Measurements from ENCODE around the gene NUF2. TPM values are rescaled to one million over a fixed set of nuclear protein-coding genes. Genes with fewer than 3 reads are reported as not detected.
"Not testable (repeated sequence)": the region's sequence is repeated elsewhere in the genome, so short reads cannot be mapped to it uniquely, and the experiment has no call there.

The NUF2 gene
- total and polyA plus RNA-seq, 2 donors (not counting 1 experiment from before 2014, with no cell fraction given), result 0.94 to 1.3 TPM

GRCh38 chr1:163290025-163290640, 31.6 kb upstream of the NUF2 start:
- Histone ChIP-seq H3K9me3 (ENCODE audit: control extremely low read depth in 1 of 3, control insufficient read depth in 2 of 3, insufficient read depth in 1 of 3, low read length in 2 of 3) (peaks cover 0 to 7% (median 0%) of the 10 kb centered on the region in 3 donors), H3K27ac (ENCODE audit: low read length in 2 of 2) (no peak overlapping the region), H3K79me2 (ENCODE audit: control insufficient read depth, insufficient read depth, low read length) (no peaks in the 10 kb centered on the region), H3K4me1 (ENCODE audit: control insufficient read depth in 2 of 2, insufficient read depth in 2 of 2, low read length in 2 of 2) (no peaks in the 10 kb centered on the region), H4K20me1 (ENCODE audit: control insufficient read depth, insufficient read depth, low read length, poor library complexity, severe bottlenecking) (no peaks in the 10 kb centered on the region), H3K36me3 (replicated peaks in 1 of 2; ENCODE audit: control extremely low read depth in 1 of 2, control insufficient read depth in 1 of 2, extremely low read depth in 1 of 2, insufficient read depth in 2 of 2, low read length in 1 of 2) (no peaks in the 10 kb centered on the region), H3K9ac (ENCODE audit: low read length) (no peak overlapping the region), H3K4me2 (replicated peaks; ENCODE audit: low read depth, low read length, poor library complexity, severe bottlenecking) (no peak overlapping the region), H3K27me3 (replicated peaks in 1 of 4; ENCODE audit: control extremely low read depth in 1 of 4, control insufficient read depth in 3 of 4, insufficient read depth in 4 of 4, low read length in 3 of 4) (no peaks in the 10 kb centered on the region), H3K4me3 (ENCODE audit: control extremely low read depth in 1 of 5, extremely low read depth in 1 of 5, insufficient read depth in 1 of 5, low read depth in 2 of 5, low read length in 4 of 5) (no peak overlapping the region), H2AFZ (ENCODE audit: insufficient read depth, low read depth, low read length, poor library complexity, severe bottlenecking) (no peak overlapping the region)
- ChIA-PET POLR2A (no interaction called here), CTCF (no interaction called here)
- no peak for DNase-seq
- Mint-ChIP-seq H3K27ac (no peak overlapping the region), H3K4me1 (no peaks in the 10 kb centered on the region), H3K4me3 (no peak overlapping the region), H3K9me3 (ENCODE audit: insufficient read depth) (no peaks in the 10 kb centered on the region), H3K27me3 (no peaks in the 10 kb centered on the region)
- no peak for TF ChIP-seq CTCF (IDR thresholded peaks at IDR 0.05)
- TF ChIP-seq EZH2 (IDR thresholded peaks at IDR 0.05; ENCODE audit: borderline replicate concordance, insufficient read depth, low read depth, low read length, poor library complexity, severe bottlenecking), result no peak
- ATAC-seq (ENCODE audit: low read depth), result no peak
- 99% methylated on average over 5 of the region's 6 CpGs for WGBS (ENCODE audit: insufficient coverage)
- intact Hi-C loops (cut with micrococcal nuclease), result no loop called here

GRCh38 chr1:163291461-163291860, 30.3 kb upstream of the NUF2 start:
- Mint-ChIP-seq H3K27ac (no peak overlapping the region), H3K4me3 (no peak overlapping the region), H3K27me3 (no peaks in the 10 kb centered on the region), H3K9me3 (ENCODE audit: insufficient read depth) (no peaks in the 10 kb centered on the region), H3K4me1 (no peaks in the 10 kb centered on the region)
- CTCF ChIA-PET, result no interaction called here
- H3K4me3 ChIP-seq (ENCODE audit: control extremely low read depth in 1 of 5, extremely low read depth in 1 of 5, insufficient read depth in 1 of 5, low read depth in 2 of 5, low read length in 4 of 5), result no peak overlapping the region
- H3K9ac ChIP-seq (ENCODE audit: low read length), result no peak overlapping the region
- H2AFZ ChIP-seq (ENCODE audit: insufficient read depth, low read depth, low read length, poor library complexity, severe bottlenecking), result no peak overlapping the region
- no peaks in the 10 kb centered on the region for H3K27me3 ChIP-seq (replicated peaks in 1 of 4; ENCODE audit: control extremely low read depth in 1 of 4, control insufficient read depth in 3 of 4, insufficient read depth in 4 of 4, low read length in 3 of 4)
- H3K79me2 ChIP-seq (ENCODE audit: control insufficient read depth, insufficient read depth, low read length), result no peaks in the 10 kb centered on the region
- H3K9me3 ChIP-seq (ENCODE audit: control extremely low read depth in 1 of 3, control insufficient read depth in 2 of 3, insufficient read depth in 1 of 3, low read length in 2 of 3), result peaks cover 0 to 7% (median 0%) of the 10 kb centered on the region in 3 donors
- H3K27ac ChIP-seq (ENCODE audit: low read length in 2 of 2), result no peak overlapping the region
- ATAC-seq (ENCODE audit: low read depth) (no peak), DNase-seq (no peak)
- TF ChIP-seq EZH2 (IDR thresholded peaks at IDR 0.05; ENCODE audit: borderline replicate concordance, insufficient read depth, low read depth, low read length, poor library complexity, severe bottlenecking) (no peak), CTCF (IDR thresholded peaks at IDR 0.05) (no peak)
- no peaks in the 10 kb centered on the region for H3K4me1 ChIP-seq (ENCODE audit: control insufficient read depth in 2 of 2, insufficient read depth in 2 of 2, low read length in 2 of 2)
- no peaks in the 10 kb centered on the region for H4K20me1 ChIP-seq (ENCODE audit: control insufficient read depth, insufficient read depth, low read length, poor library complexity, severe bottlenecking)
- H3K36me3 ChIP-seq (replicated peaks in 1 of 2; ENCODE audit: control extremely low read depth in 1 of 2, control insufficient read depth in 1 of 2, extremely low read depth in 1 of 2, insufficient read depth in 2 of 2, low read length in 1 of 2), result no peaks in the 10 kb centered on the region
- H3K4me2 ChIP-seq (replicated peaks; ENCODE audit: low read depth, low read length, poor library complexity, severe bottlenecking), result no peak overlapping the region
- 100% methylated on average over 1 of the region's 3 CpGs for WGBS (ENCODE audit: insufficient coverage)
- POLR2A ChIA-PET, result no interaction called here
- intact Hi-C loops (cut with micrococcal nuclease), result no loop called here

GRCh38 chr1:163292153-163292552, 29.6 kb upstream of the NUF2 start:
- H3K4me3 Mint-ChIP-seq, H3K27ac Mint-ChIP-seq, POLR2A ChIA-PET: not testable (repeated sequence)

More at GRCh38 chr1:163292153-163292552, 29.6 kb upstream of the NUF2 start:
- H3K9me3 ChIP-seq (ENCODE audit: control extremely low read depth in 1 of 3, control insufficient read depth in 2 of 3, insufficient read depth in 1 of 3, low read length in 2 of 3); H4K20me1 ChIP-seq (ENCODE audit: control insufficient read depth, insufficient read depth, low read length, poor library complexity, severe bottlenecking); H3K4me2 ChIP-seq (replicated peaks; ENCODE audit: low read depth, low read length, poor library complexity, severe bottlenecking); H3K4me3 ChIP-seq (ENCODE audit: control extremely low read depth in 1 of 5, extremely low read depth in 1 of 5, insufficient read depth in 1 of 5, low read depth in 2 of 5, low read length in 4 of 5); H2AFZ ChIP-seq (ENCODE audit: insufficient read depth, low read depth, low read length, poor library complexity, severe bottlenecking); H3K27me3 ChIP-seq (replicated peaks in 1 of 4; ENCODE audit: control extremely low read depth in 1 of 4, control insufficient read depth in 3 of 4, insufficient read depth in 4 of 4, low read length in 3 of 4); H3K4me1 ChIP-seq (ENCODE audit: control insufficient read depth in 2 of 2, insufficient read depth in 2 of 2, low read length in 2 of 2); ATAC-seq (ENCODE audit: low read depth); H3K4me1 Mint-ChIP-seq; H3K36me3 ChIP-seq (replicated peaks in 1 of 2; ENCODE audit: control extremely low read depth in 1 of 2, control insufficient read depth in 1 of 2, extremely low read depth in 1 of 2, insufficient read depth in 2 of 2, low read length in 1 of 2); intact Hi-C loops (cut with micrococcal nuclease); CTCF ChIA-PET; H3K9me3 Mint-ChIP-seq (ENCODE audit: insufficient read depth); H3K9ac ChIP-seq (ENCODE audit: low read length); H3K79me2 ChIP-seq (ENCODE audit: control insufficient read depth, insufficient read depth, low read length); DNase-seq; H3K27ac ChIP-seq (ENCODE audit: low read length in 2 of 2); H3K27me3 Mint-ChIP-seq: not testable (repeated sequence)
- 100% methylated on average over 1 of the region's 2 CpGs for WGBS (ENCODE audit: insufficient coverage)
